Measurements from ENCODE around the gene KCNV2.
A peak's percentile ranks its signal among the peaks of the same experiment; 100 is the strongest.
"Not testable (repeated sequence)": the region's sequence is repeated elsewhere in the genome, so short reads cannot be mapped to it uniquely, and the experiment has no call there.

The KCNV2 gene

GRCh38 chr9:2693056-2693455, 24.3 kb upstream of the KCNV2 start:
- Histone ChIP-seq H3K27ac (ENCODE audit: low read length) (no peak overlapping the region), H3K9ac (ENCODE audit: low read depth, low read length) (no peak overlapping the region), H3K9me3 (ENCODE audit: insufficient read depth, low read depth, low read length) (no peaks in the 10 kb centered on the region), H3K27me3 (ENCODE audit: insufficient read depth, low read length) (no peaks in the 10 kb centered on the region), H3K36me3 (ENCODE audit: insufficient read depth, low read depth, low read length) (no peaks in the 10 kb centered on the region), H3K4me1 (ENCODE audit: insufficient read depth, low read length) (no peaks in the 10 kb centered on the region), H3K4me3 (ENCODE audit: low read length) (no peak overlapping the region)

- Histone ChIP-seq H3K4me1 (ENCODE audit: insufficient read depth, low read length) (peaks cover 26% of the 10 kb centered on the region), H3K9ac (ENCODE audit: low read depth, low read length) (no peak overlapping the region), H3K36me3 (ENCODE audit: insufficient read depth, low read depth, low read length) (no peaks in the 10 kb centered on the region), H3K4me3 (ENCODE audit: low read length) (no peak overlapping the region), H3K27ac (ENCODE audit: low read length) (no peak overlapping the region), H3K27me3 (ENCODE audit: insufficient read depth, low read length) (no peaks in the 10 kb centered on the region), H3K9me3 (ENCODE audit: insufficient read depth, low read depth, low read length) (no peaks in the 10 kb centered on the region)
Observed at GRCh38 chr9:2697492-2697891, 19.8 kb upstream of the KCNV2 start.

GRCh38 chr9:2700398-2700797, 16.9 kb upstream of the KCNV2 start:
- Histone ChIP-seq H3K4me1 (ENCODE audit: insufficient read depth, low read length) (peaks cover 26% of the 10 kb centered on the region), H3K9me3 (ENCODE audit: insufficient read depth, low read depth, low read length) (no peaks in the 10 kb centered on the region), H3K4me3 (ENCODE audit: low read length) (peak overlapping the region; percentile 57), H3K36me3 (ENCODE audit: insufficient read depth, low read depth, low read length) (no peaks in the 10 kb centered on the region), H3K27ac (ENCODE audit: low read length) (peak overlapping the region; percentile 82), H3K27me3 (ENCODE audit: insufficient read depth, low read length) (no peaks in the 10 kb centered on the region), H3K9ac (ENCODE audit: low read depth, low read length) (peak overlapping the region; percentile 62; the same call in 1 of the 2 replicates)

GRCh38 chr9:2700909-2701550, 16.3 kb upstream of the KCNV2 start:
- Histone ChIP-seq H3K9me3 (ENCODE audit: insufficient read depth, low read depth, low read length) (no peaks in the 10 kb centered on the region), H3K9ac (ENCODE audit: low read depth, low read length) (peak overlapping the region; percentile 62; the same call in 1 of the 2 replicates), H3K4me1 (ENCODE audit: insufficient read depth, low read length) (peaks cover 26% of the 10 kb centered on the region), H3K4me3 (ENCODE audit: low read length) (peak overlapping the region; percentile 57), H3K27me3 (ENCODE audit: insufficient read depth, low read length) (no peaks in the 10 kb centered on the region), H3K27ac (ENCODE audit: low read length) (peak overlapping the region; percentile 82), H3K36me3 (ENCODE audit: insufficient read depth, low read depth, low read length) (no peaks in the 10 kb centered on the region)

DNA sequence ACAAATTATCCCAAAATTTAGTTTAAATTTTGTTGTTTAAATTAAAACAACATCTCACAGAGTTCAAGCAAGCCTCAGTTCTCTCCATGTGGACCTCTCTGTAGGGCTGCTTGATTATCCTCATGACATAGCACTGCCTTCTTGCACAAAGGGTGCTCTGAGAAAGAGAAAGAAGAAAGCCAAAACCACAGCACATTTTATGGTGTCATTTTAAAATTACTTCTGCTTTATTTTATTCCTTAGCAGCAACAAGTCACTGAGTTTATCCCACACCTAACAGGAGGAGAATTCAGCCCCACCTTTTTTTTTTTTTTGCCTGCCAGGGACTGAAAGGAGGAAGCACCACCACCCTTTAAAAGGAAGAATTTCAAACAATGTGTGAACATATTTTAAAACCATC, 12.8 kb upstream of the KCNV2 start:
- no peak overlapping the region for H3K27ac ChIP-seq (ENCODE audit: low read length)
- H3K9ac ChIP-seq (ENCODE audit: low read depth, low read length): no peak overlapping the region
- H3K4me3 ChIP-seq (ENCODE audit: low read length): no peak overlapping the region
- no peaks in the 10 kb centered on the region for H3K36me3 ChIP-seq (ENCODE audit: insufficient read depth, low read depth, low read length)
- H3K4me1 ChIP-seq (ENCODE audit: insufficient read depth, low read length): peaks cover 25% of the 10 kb centered on the region
- H3K27me3 ChIP-seq (ENCODE audit: insufficient read depth, low read length): no peaks in the 10 kb centered on the region
- no peaks in the 10 kb centered on the region for H3K9me3 ChIP-seq (ENCODE audit: insufficient read depth, low read depth, low read length)

GRCh38 chr9:2707256-2707655, 10.1 kb upstream of the KCNV2 start:
- not testable (repeated sequence) for H3K9ac ChIP-seq (ENCODE audit: low read depth, low read length); H3K27ac ChIP-seq (ENCODE audit: low read length); H3K36me3 ChIP-seq (ENCODE audit: insufficient read depth, low read depth, low read length); H3K9me3 ChIP-seq (ENCODE audit: insufficient read depth, low read depth, low read length); H3K27me3 ChIP-seq (ENCODE audit: insufficient read depth, low read length); H3K4me3 ChIP-seq (ENCODE audit: low read length); H3K4me1 ChIP-seq (ENCODE audit: insufficient read depth, low read length)

GRCh38 chr9:2709645-2710101, 7.6 kb upstream of the KCNV2 start:
- Histone ChIP-seq H3K4me3 (ENCODE audit: low read length) (no peak overlapping the region), H3K27me3 (ENCODE audit: insufficient read depth, low read length) (no peaks in the 10 kb centered on the region), H3K27ac (ENCODE audit: low read length) (no peak overlapping the region), H3K36me3 (ENCODE audit: insufficient read depth, low read depth, low read length) (no peaks in the 10 kb centered on the region), H3K4me1 (ENCODE audit: insufficient read depth, low read length) (no peaks in the 10 kb centered on the region; the same call in 1 of the 2 replicates), H3K9me3 (ENCODE audit: insufficient read depth, low read depth, low read length) (no peaks in the 10 kb centered on the region), H3K9ac (ENCODE audit: low read depth, low read length) (no peak overlapping the region)

GRCh38 chr9:2711716-2712115, 5.6 kb upstream of the KCNV2 start:
- Histone ChIP-seq H3K27ac (ENCODE audit: low read length) (no peak overlapping the region), H3K4me3 (ENCODE audit: low read length) (no peak overlapping the region), H3K36me3 (ENCODE audit: insufficient read depth, low read depth, low read length) (no peaks in the 10 kb centered on the region), H3K9ac (ENCODE audit: low read depth, low read length) (no peak overlapping the region), H3K4me1 (ENCODE audit: insufficient read depth, low read length) (no peaks in the 10 kb centered on the region; the same call in 1 of the 2 replicates), H3K27me3 (ENCODE audit: insufficient read depth, low read length) (no peaks in the 10 kb centered on the region), H3K9me3 (ENCODE audit: insufficient read depth, low read depth, low read length) (no peaks in the 10 kb centered on the region)

DNA sequence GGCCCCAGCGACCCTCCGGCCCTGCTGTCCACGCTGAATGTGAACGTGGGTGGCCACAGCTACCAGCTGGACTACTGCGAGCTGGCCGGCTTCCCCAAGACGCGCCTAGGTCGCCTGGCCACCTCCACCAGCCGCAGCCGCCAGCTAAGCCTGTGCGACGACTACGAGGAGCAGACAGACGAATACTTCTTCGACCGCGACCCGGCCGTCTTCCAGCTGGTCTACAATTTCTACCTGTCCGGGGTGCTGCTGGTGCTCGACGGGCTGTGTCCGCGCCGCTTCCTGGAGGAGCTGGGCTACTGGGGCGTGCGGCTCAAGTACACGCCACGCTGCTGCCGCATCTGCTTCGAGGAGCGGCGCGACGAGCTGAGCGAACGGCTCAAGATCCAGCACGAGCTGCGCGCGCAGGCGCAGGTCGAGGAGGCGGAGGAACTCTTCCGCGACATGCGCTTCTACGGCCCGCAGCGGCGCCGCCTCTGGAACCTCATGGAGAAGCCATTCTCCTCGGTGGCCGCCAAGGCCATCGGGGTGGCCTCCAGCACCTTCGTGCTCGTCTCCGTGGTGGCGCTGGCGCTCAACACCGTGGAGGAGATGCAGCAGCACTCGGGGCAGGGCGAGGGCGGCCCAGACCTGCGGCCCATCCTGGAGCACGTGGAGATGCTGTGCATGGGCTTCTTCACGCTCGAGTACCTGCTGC, 839 bp downstream of the KCNV2 start:
- Histone ChIP-seq H3K9ac (ENCODE audit: low read depth, low read length) (no peak overlapping the region), H3K4me1 (ENCODE audit: insufficient read depth, low read length) (no peaks in the 10 kb centered on the region), H3K9me3 (ENCODE audit: insufficient read depth, low read depth, low read length) (no peaks in the 10 kb centered on the region), H3K4me3 (ENCODE audit: low read length) (no peak overlapping the region), H3K36me3 (ENCODE audit: insufficient read depth, low read depth, low read length) (no peaks in the 10 kb centered on the region), H3K27me3 (ENCODE audit: insufficient read depth, low read length) (no peaks in the 10 kb centered on the region), H3K27ac (ENCODE audit: low read length) (no peak overlapping the region)

- Histone ChIP-seq H3K4me1 (ENCODE audit: insufficient read depth, low read length) (no peaks in the 10 kb centered on the region), H3K27me3 (ENCODE audit: insufficient read depth, low read length) (no peaks in the 10 kb centered on the region), H3K36me3 (ENCODE audit: insufficient read depth, low read depth, low read length) (no peaks in the 10 kb centered on the region), H3K4me3 (ENCODE audit: low read length) (no peak overlapping the region), H3K27ac (ENCODE audit: low read length) (no peak overlapping the region), H3K9me3 (ENCODE audit: insufficient read depth, low read depth, low read length) (no peaks in the 10 kb centered on the region), H3K9ac (ENCODE audit: low read depth, low read length) (no peak overlapping the region)
Observed at GRCh38 chr9:2718698-2719033, 1.4 kb downstream of the KCNV2 start.

- Histone ChIP-seq H3K36me3 (ENCODE audit: insufficient read depth, low read depth, low read length) (no peaks in the 10 kb centered on the region), H3K4me3 (ENCODE audit: low read length) (no peak overlapping the region), H3K27me3 (ENCODE audit: insufficient read depth, low read length) (no peaks in the 10 kb centered on the region), H3K4me1 (ENCODE audit: insufficient read depth, low read length) (no peaks in the 10 kb centered on the region), H3K9me3 (ENCODE audit: insufficient read depth, low read depth, low read length) (no peaks in the 10 kb centered on the region), H3K27ac (ENCODE audit: low read length) (no peak overlapping the region), H3K9ac (ENCODE audit: low read depth, low read length) (no peak overlapping the region)
Observed at GRCh38 chr9:2720179-2720654, 2.9 kb downstream of the KCNV2 start.

DNA sequence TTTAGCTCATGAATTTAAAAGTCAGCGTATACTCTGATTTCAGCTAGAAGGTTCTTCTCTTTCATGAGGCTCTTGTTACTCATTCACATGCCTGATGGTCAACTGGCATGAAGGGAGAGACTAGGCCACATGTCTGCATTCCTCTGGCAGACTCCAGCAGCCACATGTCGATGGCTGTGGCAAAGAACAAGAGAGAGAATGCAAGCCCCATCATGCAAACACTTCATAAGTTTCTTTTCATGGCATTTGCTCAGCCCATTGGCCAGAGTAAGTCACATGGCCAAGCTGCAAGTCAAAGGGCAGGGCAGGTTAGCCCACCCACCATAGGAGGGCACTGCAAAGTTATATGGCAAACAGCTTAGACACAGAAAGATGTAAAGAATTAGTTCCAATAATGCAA, 5.4 kb downstream of the KCNV2 start:
- H3K36me3 ChIP-seq (ENCODE audit: insufficient read depth, low read depth, low read length): no peaks in the 10 kb centered on the region
- no peaks in the 10 kb centered on the region for H3K27me3 ChIP-seq (ENCODE audit: insufficient read depth, low read length)
- H3K9me3 ChIP-seq (ENCODE audit: insufficient read depth, low read depth, low read length): no peaks in the 10 kb centered on the region
- H3K9ac ChIP-seq (ENCODE audit: low read depth, low read length): no peak overlapping the region
- H3K4me1 ChIP-seq (ENCODE audit: insufficient read depth, low read length): no peaks in the 10 kb centered on the region
- H3K27ac ChIP-seq (ENCODE audit: low read length): no peak overlapping the region
- H3K4me3 ChIP-seq (ENCODE audit: low read length): no peak overlapping the region
